HG03103 (cell line): ENCODE measurements around the gene FOXRED2.
A peak's percentile ranks its signal among the peaks of the same experiment; 100 is the strongest.

Source experiments
- ATAC-seq: cut with Tn5 transposase; IDR thresholded peaks from one replicate; pipeline ENCODE4 v1.9.1; 2021; ENCODE audit warnings: low read depth; ENCODE audit not compliant: unreplicated experiment

FOXRED2 gene

GRCh38 chr22:36470994-36471331 is 35.9 kb downstream of the FOXRED2 start:
- no peak for ATAC-seq

DNA sequence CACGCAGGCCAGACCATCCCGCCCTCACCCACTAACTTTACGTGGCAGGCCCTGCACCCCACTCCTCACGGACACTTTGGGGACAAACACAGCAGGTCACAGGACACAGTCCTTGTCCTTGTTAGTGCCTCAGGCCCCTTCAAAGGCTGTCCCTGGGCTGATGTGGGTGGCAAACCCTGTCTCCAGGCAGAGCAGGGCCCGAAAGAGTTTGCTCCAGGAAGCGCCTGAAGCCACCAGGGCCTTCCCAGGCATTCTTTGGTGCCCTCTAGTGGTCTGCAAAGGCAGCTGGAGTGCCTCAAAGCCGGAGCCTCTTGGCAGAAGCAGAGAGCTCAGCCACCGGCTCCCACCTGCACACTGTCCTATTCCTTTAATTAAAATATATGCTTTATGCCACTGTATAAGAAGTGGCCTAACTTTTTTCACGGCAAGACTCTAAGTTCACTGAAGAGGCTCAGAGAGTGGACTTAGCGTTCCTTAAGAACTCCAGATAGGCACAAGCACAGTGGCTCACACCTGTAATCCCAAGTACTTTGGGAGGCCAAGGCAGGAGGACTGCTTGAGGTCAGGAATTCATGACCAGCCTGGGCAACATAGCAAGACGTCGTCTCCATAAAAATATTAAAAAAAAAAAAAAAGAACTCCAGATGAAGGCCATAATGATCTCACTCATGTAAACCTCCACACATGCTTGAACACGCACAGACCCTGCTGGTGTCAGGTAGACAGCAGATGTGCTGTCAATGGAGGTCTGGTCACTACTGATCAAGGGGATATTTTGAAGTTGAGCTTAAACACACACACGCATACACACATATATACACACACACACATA is 36.5 kb downstream of the FOXRED2 start:
- ATAC-seq, result no peak

- no peak for ATAC-seq
Observed at GRCh38 chr22:36469094-36469710, 37.6 kb downstream of the FOXRED2 start.

DNA sequence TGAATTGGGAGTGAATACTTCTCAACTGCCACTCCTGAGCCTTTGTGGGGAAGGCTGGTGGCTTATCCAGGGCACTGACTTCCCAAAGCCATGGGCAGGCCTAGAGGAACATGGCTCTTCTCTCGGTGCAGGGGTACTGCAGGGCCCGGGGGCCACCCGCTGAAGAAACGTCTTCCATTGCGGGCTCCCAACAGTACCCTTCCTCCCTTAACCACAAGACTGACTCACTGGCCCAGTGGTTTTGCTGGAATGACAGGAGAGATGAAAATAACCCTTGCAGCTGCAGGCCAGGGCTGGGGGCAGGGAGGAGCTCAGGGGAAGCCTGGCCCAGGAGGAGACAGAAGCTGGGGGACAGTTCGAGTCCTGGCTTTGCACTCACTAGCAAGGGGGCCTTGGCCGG is 38.9 kb downstream of the FOXRED2 start:
- no peak for ATAC-seq

DNA sequence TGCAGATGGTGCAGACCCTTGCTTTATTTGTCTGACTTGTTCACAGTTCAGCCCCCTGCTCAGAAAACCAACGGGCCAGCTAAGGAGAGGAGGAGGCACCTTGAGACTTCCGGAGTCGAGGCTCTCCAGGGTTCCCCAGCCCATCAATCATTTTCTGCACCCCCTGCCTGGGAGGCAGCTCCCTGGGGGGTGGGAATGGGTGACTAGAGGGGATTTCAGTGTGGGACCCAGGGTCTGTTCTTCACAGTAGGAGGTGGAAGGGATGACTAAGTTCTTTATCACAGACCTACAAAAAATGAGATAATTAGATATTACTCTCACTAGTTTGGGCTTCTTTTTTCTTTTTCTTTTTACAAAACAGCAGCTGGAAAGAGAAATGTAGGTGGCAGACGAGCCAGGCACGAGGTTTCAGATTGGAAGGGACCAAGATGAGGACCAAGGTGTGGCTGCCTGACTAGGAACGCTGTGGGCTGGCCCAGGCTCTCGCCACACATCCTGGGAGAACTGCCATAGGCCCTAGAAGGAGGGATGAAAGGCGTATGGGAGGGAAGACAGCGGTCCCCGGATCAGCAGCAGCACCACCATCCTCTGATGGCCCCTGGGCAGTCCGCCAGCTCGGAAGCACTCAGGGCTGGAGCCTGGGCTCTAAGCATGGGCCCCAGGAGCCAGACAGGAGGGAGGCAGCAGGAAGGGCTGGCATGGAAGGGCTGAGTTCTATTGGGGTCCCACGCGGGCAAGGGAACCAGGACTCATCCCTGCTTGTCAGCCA is 39.6 kb downstream of the FOXRED2 start:
- no peak for ATAC-seq

- ATAC-seq, result no peak
Observed at GRCh38 chr22:36466258-36466657, 40.6 kb downstream of the FOXRED2 start.

DNA sequence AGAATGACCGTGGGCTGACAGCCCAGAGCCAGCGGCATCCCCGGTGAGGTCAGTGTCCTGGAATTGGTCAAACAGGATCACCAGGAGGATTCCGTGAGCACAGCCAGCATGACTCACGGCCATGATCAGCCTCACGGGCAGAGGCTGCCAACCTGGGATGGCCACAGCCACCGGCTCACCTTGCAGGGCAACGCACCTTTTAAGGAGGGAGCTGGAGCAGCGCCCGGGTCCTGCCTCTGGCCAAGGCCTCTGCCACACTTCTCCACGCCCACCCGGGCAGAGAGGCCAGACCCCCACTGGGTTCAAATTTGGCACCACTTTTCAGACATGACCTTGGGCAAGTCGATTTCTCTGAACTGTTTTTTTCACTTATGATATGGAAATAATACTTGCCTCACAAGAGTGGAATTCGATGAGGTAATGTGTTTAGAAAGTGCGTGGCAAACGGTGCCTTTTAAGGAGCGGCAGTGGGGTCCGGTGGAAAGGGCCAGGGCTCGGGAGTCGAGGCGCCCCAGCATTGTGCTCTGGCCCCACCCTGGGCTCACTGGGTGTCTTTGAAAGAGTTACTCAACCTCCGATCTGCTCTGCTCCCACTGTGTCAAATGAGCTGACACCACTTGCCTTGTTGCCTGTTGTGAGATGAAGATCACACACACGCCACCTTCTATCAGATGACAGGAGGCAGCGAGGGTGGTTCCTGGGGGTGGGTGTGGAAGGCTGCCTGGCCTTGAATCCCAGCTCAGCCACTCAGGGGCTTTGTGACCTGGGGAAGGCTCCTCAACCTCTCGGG is 41.4 kb downstream of the FOXRED2 start:
- ATAC-seq, result no peak

DNA sequence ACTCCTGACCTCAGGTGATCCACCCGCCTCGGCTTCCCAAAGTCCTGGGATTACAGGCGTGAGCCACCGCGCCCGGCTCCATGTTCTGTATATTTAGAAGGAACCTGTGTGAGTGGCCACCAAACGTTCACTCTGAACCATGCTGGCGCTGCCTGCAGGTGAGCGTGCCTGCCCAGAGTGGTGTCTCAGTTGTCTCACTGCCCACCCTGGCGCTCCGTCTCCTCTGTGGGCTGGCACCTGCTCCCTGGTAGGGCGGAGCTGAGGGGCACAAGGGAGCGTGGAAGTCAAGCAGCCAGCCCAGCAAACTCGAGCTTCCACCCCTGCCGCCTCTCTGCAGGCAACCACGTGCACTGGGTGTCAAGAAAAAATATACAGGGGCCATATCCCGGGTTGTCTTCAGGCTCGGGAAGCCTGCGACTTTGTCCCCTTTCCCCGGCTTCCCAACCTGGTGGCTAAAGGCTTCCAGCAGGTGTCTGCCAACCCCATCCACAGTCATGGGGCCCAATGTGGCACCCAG is 42.1 kb downstream of the FOXRED2 start:
- no peak for ATAC-seq

GRCh38 chr22:36463783-36464184 is 43.1 kb downstream of the FOXRED2 start:
- ATAC-seq, result no peak

- ATAC-seq, result no peak
Observed at GRCh38 chr22:36461665-36462649, 44.9 kb downstream of the FOXRED2 start.

DNA sequence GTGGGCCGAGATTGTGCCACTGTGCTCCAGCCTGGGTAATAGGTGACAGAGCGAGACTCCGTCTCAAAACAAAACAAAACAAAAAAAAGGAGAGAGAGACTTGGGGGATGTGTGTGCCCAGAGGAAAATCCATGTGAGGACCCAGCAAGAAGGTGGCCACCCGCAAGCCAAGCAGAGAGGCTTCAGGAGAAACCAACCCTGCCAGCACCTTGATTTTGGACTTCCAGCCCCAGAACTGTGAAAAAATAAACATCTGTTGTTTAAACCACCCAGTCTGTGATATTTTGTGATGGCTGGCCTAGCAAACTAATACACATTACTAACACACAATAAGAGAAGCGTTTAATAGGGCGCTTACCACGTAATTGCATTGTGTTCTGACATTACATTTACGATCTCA is 46.6 kb downstream of the FOXRED2 start:
- no peak for ATAC-seq

DNA sequence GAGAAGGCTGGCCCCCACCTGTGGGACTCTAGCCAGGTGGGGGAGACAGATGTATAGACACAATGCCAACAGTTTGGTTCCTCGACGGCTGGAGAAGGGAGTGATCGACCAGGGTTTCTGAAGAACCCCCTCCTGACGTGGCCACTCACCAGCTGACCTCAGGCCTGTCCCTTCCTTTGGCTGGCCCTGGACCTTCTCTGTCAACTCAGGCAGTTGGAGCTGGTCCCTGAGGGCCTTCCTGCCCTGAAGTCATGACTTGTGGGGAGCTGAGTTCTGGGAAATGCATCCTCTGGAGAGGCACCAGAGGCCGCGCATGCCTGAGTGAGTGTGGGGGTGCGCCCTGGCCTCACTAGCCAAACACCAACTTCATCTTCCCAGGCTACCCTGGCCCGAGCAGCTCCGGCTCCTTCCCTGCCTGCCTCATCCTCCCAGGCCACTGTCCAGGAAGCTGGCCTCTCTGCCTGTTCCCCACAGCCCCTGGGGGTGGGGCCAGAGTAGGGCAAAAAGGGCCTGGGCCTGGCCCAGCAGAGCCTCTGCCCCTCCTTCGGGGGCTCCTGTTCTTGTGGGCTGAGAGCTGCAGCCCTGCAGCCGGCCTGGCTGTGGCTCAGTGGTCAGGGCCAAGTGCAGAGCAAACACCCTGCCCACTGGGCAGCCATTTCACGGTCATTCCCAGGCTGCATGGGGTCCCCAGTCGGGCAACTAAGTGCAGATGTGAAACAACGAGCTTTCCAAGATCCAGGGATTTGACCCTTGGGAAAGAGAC is 49.0 kb downstream of the FOXRED2 start:
- ATAC-seq, result no peak

GRCh38 chr22:36456464-36456845 is 50.4 kb downstream of the FOXRED2 start:
- ATAC-seq, result no peak

- ATAC-seq, result no peak
Observed at GRCh38 chr22:36455571-36456463, 51.0 kb downstream of the FOXRED2 start.

- ATAC-seq, result peak; percentile 53
Observed at GRCh38 chr22:36454916-36455570, 51.8 kb downstream of the FOXRED2 start.

GRCh38 chr22:36453855-36454378 is 52.9 kb downstream of the FOXRED2 start:
- ATAC-seq, result no peak
